Stimulated activated CD8-positive, alpha-beta memory T cell treated with anti-CD3 and anti-CD28 coated beads, Interleukin-15, amount 100 ng/mL, for 24 hours (primary cell): ENCODE results near the gene MUC5AC.

Source experiments
- DNase-seq: peaks from one replicate; pipeline ENCODE4 v3.0.0-alpha.2; 2020; ENCODE audit warnings: low read depth

Gene MUC5AC

DNA sequence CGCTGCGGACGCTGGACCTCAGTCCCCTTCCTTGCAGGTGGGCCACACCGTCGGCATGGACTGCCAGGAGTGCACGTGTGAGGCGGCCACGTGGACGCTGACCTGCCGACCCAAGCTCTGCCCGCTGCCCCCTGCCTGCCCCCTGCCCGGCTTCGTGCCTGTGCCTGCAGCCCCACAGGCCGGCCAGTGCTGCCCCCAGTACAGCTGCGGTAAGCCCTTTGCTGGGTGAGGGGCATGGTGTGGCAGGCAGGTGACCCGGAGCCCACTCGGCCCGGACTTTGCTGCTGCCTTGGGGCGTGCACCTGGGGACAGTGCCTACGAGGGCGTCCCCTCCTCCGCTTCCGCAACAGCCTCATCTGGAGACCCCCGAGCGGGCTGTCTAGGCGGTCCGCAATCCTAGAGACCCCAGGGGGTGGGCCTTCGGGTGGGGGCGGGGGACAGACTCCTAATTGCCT lies 39.7 kb downstream of the MUC5AC start:
- no peak for DNase-seq

DNA sequence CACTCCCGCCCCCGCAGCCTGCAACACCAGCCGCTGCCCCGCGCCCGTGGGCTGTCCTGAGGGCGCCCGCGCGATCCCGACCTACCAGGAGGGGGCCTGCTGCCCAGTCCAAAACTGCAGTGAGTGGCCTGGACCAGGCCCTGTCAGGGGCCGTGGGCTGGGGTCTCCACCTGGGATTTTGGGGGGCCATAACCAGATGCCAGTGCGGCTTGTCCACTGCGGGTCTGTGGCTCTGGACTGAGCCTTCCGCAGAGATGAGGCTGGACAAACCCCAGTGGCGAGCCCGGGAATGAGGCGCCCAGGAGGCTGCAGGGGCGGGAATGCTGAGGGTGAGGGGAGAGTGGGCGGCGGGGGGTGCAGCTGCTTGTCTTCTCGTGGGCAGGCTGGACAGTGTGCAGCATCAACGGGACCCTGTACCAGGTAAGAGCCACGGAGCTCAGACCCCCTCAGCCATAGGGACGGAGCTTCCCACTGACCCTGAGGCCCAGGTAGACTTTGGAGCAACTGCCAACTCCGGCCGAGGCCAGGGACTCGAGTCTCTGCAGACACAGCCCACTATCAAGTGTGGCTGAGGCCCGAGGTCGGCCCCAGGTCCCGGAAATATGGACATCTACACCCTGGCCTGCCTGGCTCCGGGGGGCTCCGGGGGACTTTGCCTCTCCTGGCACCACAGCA lies 40.3 kb downstream of the MUC5AC start:
- no peak for DNase-seq

DNA sequence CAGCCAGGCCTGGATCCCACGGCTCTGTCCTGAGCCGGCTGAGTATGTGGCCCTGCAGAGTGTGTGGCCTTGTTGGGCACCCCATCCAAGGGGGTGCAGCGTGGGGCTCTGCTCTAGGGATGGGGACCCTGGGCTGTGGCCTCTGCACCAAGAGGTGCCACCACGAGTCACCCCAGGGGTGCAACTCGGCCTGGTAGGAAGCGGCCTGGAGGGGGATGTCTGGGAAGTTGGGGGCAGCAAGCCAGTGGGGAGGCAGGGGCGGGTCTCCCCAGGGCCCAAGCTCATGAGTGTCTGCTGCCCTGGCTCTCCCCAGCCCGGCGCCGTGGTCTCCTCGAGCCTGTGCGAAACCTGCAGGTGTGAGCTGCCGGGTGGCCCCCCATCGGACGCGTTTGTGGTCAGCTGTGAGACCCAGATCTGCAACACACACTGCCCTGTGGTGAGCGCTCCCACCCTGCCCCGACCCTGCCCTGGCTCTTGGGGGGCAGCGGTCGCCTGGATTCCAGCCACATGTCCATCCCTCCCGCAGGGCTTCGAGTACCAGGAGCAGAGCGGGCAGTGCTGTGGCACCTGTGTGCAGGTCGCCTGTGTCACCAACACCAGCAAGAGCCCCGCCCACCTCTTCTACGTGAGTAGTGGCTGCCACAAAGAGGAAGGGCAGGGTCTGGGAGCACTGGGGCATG lies 40.9 kb downstream of the MUC5AC start:
- no peak for DNase-seq

- no peak for DNase-seq
These were observed 41.5 kb downstream of the MUC5AC start for GRCh38 chr11:1199241-1199750.

DNA sequence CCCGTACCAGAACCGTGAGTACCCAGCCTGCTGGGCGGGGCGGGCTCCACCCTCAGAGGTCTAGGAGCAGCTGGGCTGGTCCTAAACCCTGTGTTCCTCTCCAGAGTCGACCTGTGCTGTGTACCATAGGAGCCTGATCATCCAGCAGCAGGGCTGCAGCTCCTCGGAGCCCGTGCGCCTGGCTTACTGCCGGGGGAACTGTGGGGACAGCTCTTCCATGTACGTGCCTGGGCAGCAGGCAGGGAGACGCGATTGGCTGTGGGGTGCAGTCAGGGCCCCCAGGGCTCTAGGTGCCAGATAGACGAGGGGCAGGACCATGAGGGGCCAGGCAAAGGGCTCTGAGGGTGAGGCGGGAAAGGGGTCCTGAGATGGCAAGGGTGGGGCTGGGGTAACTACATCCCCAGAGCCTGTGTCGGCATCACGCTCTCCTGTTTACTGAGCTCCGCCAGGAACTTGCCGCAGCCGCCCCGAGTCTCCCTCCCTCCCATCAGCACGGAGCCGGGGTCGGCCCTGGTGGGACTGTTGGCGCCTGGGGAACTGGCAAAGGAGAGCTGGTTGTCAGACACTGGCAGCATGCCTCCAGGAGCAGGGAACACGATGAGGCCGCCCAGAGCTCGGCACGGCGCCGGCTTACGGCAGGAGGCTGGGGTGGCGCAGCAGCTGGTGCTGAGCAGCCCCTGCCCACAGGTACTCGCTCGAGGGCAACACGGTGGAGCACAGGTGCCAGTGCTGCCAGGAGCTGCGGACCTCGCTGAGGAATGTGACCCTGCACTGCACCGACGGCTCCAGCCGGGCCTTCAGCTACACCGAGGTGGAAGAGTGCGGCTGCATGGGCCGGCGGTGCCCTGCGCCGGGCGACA lies 42.2 kb downstream of the MUC5AC start:
- DNase-seq, result no peak

DNA sequence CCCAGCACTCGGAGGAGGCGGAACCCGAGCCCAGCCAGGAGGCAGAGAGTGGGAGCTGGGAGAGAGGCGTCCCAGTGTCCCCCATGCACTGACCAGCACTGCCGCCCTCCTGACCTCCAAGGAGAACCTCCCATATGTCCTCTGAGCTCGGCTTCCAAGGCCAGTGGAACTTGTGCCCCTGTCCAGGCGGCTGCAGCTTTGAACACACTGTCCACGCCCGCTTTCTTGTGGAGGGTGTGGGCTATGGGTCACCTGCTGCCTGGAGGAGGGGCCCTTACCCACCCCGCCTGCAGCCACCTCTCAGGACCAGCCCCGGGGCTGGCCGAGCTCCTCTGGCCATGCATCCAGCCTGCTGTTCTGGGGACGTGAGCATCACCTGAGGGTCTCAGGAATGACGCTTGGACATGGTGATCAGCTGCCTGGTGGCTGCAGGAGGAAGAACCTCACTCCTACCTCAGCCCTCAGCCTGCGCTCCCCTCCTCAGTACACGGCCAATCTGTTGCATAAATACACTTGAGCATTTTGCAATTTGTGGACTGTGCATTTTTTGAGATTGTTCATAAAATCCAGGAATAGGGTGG lies 42.9 kb downstream of the MUC5AC start:
- DNase-seq, result no peak

DNA sequence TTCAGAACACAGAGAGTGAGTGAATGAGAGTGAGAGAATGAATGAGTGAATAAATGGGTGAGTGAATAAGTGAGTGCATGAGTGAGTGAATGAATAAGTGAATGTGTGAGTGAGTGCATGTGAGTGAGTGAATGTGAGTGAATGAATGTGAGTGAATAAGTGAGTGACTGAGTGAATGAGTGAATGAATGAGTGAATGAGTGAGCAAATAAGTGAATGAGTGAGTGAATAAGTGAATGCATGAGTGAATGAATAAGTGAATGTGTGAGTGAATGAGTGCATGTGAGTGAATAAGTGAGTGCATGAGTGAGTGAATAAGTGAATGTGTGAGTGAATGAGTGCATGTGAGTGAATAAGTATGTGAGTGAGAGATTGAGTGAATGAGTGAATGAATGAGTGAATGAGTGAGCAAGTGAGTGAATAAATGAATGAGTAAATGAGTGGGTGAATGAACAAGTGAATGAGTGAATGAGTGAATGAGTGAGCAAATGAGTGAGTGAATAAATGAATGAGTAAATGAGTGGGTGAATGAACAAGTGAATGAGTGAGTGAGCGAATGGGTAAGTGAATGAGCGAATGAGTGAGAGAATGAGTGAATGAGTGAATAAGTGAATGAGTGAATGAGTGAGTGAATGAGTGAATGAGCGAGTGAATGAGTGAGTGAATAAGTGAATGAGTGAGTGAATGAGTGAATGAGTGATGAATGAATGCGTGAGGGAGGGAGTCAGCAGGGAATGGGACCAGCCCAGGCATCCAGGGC lies 43.8 kb downstream of the MUC5AC start:
- no peak for DNase-seq

- no peak for DNase-seq
These were observed 44.5 kb downstream of the MUC5AC start for GRCh38 chr11:1202154-1202775.

DNA sequence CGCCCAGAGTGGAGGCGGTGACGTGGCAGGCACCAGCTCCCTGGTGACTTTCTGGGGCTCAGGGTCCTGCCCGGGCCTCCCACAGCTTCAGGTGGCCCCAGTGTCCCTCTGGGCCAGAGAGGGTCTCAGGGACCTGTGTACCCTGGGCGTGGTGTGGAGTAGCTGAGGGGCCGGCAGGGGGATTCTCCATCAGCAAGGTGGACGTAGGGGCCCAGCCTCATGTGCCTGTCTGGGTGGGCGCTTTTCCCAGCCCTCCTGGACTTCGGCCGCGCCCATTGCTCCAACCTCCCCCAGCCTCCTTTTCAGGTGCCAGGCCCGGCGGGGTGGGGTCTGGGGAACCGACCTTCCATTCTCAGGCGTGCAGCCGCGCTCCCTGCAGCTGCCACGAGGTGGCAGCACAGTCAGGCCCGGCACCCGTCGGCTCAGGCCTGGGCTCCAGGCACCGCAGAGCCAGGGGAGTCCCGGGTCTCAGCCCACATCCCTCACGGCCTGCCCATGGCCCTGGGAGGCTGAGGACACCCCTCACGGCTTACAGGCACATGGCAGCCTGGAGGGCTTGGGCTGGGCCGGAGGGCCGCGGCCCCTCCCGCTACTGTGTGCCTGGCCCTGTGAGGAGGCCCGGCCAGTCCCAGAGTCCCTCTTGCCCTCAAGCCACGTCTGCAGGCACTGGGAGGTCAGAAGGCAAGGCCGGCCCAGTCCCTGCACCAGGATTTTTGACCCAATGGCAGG lies 45.2 kb downstream of the MUC5AC start:
- DNase-seq, result peak; percentile 49

- DNase-seq, result no peak
These were observed 45.9 kb downstream of the MUC5AC start for GRCh38 chr11:1203505-1204271.

DNA sequence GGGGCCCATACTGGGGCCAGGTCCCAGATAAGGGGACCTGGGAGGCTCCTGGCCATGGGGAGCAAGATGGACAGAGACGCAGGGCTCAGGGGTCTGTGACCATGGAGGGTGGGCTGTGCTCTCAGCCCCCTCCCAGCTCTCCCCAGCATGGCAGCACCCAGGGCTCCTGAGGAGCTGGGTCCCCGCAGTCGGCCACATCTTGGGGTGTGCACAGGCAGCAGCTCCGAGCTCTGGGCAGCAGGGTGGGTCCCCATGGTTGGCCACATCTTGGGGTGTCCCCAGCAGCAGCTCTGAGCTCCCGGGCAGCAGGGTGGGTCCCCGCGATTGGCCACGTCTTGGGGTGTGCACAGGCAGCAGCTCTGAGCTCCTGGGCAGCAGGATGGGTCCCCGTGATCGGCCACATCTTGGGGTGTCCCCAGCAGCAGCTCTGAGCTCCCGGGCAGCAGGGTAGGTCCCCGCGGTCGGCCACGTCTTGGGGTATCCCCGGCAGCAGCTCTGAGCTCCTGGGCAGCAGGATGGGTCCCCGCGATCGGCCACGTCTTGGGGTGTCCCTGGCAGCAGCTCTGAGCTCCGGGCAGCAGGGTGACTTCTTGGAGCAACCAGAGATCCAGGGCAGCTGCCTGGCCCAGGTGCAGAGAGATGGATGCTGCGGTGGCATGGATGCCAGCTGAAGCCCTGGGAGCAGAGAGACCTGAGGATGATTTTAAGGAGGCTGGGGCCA lies 46.8 kb downstream of the MUC5AC start:
- no peak for DNase-seq

DNA sequence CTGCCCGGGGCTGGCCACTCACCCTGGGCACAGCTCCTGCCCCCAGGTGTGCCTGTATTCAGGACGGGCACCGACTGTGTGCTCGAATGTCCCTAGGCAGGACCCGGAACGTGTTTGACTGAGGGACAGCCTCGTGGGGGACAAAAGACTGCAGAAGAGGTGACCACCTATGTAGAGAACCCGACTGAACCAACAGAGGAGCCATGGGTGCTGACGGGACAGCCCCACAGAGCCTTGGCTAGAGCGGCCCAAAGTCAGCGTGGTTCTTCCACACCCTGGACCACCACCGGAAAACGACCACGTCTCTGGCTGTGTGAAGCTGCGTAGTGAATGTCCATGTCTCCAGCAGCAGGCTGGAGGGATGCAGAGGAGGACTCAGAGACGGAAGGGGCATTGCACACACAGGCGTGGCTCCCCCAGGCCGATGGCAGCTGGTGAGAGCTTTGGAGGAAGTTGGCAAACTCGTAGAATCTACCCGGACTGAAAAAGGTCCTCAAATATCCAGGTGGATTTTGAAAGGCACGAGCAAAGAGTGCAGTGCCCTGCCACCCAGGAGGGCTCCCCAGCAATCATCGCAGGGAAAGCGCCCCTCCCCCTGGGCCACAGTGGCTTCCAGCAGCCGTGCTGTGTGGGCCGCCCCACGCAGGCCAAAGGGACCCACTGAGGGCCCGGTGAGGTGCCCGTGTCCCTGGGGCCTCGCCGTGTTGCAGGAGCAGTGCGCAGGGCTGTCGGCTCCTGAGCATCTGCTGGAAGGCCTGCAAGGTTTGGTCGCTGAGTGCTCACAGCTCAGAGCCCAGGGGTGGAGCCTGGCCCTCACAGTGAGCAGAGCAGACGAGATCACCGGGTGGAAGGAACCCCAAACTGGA lies 47.6 kb downstream of the MUC5AC start:
- no peak for DNase-seq

DNA sequence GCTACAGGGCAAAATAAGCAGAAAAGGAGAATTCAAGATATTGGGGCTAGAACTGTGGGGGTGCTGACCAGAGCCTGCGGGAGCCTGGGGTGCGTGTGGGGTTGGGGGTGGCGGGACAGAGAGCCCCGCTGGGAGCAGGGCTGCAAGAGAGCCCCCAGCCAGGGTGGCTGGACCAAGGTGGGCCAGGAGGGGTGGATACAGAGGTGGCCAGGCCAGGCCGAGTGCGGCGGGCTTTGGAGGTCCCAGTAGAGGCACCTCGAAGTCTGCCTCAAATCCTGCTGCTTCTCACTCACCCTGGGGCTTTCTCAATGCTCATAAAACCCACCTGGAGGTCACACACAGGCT lies 48.2 kb downstream of the MUC5AC start:
- no peak for DNase-seq

DNA sequence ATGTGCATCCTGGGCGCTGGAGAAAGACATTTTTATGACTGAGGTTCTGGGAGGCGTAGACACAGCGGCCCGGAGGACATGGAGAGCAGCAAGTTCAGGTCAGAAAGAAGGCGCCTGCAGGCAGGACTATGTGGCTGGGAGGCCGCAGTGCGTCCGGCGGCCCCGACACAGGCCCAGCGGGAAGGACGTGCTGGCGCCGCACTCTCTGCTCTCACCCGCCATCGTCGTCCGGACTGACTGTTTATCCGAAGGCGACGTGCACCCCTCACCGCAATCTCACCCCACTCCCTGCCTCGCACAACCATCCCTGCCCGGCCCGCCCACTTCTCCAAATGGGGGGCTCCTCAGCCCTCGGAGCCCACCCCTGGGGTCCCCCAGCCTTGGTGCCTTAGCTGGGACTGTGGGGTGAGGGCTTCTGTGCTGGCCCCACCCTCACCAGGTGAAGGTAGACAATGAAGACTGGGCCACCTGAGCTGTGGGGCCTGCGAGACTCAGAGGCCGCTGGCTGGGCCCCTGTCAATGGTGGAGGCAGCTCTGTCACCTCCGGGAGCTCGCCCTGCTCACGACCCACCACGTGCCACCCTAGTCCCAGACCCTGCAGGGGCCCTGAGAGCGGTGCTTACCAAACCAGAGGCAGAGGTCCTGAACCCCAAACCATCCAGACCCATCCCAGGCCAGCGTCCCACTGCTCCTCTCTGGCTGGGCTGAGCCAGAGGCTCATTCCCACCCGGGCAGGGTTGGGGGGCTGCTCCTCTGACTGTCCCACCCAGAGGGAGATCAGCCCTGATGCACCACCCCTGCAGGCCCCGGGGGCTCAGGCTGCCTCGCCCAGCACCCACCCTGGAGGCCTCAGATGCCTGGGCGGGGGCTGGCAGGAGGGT lies 48.9 kb downstream of the MUC5AC start:
- no peak for DNase-seq

DNA sequence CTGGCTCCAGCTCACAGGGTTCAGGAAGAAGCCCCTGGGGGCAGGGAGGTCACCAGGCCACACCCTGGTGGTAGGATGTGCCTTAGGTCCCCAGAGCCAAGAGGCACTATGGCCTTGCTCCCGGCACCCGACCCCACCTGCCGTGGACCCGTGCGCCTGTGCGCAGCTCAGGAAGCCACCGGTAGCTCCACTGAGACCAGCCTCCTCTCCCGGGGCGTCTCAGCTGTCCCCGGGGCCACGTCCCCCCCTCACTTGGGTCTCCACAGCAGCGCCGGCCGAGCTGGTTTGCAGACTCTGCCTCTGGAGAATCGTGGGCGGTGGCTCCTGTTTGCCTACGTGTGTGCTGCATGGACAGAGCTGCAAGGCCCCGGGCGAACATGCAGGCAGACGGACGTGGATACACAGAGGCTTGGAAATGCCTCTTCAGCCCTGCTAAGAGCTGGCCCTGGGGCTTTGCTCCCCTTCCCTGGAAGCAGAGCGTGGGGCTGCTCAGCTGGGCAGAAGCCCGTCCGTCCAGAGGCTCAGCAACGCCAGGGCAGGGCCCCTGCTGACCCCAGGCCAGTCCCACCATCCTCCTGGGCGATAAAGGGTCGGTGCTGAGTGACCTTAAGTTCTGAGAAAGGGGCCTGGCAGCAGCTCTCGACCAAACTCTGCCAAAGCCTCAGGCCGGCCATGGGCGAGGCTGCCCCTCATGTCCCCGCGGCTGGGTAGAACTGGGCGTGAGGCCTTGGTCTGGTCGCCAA lies 49.8 kb downstream of the MUC5AC start:
- DNase-seq, result no peak

DNA sequence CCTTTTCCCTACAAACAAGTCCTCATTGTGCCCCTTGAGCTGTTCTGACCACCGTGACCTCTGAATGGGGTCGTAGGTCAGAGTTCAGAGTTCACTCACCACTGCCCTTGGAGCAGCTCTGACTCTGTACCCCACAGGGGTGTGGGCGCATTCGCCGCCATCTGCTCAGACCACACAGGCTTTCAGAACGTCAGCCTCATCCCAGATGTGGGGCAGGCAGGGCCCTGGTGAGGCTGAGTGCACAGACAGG lies 50.3 kb downstream of the MUC5AC start:
- no peak for DNase-seq
